Measurements from ENCODE around the gene GABBR1. TPM values are rescaled to one million over a fixed set of nuclear protein-coding genes. Genes with fewer than 3 reads are reported as not detected.

Gene GABBR1
- total RNA-seq, 1 donor from 2014 or later, result 6.4 TPM

DNA sequence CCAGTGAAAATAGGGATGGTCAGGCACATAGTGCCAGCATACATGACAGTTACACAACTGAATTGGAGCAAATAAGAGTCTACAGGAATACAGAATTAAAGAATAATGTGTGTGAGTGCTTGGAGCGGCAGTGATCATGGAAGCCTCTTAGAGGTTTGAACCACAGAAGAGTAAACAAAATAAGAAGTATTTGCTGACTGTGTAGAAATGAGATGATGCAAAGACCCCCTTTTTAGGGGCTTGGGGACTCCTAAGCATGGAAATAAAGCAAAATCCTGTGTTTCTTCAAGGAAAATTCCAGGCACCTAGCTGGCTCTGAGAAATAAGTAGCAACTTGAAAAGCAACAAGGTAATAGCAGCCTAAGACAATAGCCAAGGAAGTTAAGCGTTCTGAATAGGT lies 41.3 kb downstream of the GABBR1 start:
- no peak overlapping the region for H3K4me3 ChIP-seq (ENCODE audit: low read depth, low read length)
- TF ChIP-seq, protein P1, sequence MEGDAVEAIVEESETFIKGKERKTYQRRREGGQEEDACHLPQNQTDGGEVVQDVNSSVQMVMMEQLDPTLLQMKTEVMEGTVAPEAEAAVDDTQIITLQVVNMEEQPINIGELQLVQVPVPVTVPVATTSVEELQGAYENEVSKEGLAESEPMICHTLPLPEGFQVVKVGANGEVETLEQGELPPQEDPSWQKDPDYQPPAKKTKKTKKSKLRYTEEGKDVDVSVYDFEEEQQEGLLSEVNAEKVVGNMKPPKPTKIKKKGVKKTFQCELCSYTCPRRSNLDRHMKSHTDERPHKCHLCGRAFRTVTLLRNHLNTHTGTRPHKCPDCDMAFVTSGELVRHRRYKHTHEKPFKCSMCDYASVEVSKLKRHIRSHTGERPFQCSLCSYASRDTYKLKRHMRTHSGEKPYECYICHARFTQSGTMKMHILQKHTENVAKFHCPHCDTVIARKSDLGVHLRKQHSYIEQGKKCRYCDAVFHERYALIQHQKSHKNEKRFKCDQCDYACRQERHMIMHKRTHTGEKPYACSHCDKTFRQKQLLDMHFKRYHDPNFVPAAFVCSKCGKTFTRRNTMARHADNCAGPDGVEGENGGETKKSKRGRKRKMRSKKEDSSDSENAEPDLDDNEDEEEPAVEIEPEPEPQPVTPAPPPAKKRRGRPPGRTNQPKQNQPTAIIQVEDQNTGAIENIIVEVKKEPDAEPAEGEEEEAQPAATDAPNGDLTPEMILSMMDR (conservative IDR thresholded peaks at IDR 0.05; ENCODE audit: low read depth, low read length), result no peak

DNA sequence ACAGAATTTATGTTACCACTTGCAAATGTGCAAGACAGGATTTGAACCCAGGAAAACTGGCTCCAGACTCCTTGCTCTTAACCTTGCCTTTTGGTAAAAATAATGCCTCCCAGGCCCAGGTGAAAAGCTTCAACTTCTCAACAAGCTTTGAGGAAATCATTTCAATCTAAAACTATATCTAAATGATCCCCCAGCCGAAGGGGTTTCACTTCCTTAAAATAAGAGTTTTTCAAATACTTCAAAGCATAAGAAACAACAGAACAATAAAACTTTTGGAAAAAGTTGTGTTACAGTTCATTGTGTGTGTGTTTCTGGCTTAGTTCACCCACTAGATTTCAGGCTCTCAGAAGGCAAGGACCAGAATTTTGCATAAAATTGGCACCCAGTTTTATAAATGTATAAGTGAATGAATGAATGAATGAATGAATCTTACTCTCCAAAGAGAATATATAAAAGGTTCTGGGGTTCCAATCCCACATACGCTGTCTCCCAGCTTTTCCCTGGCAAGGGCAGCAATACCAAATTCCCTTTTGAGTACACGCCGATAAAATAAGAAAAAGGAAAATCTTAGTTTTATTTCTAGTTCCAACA lies 42.7 kb downstream of the GABBR1 start:
- H3K4me3 ChIP-seq (ENCODE audit: low read depth, low read length), result no peak overlapping the region
- TF ChIP-seq, protein P1 (conservative IDR thresholded peaks at IDR 0.05; ENCODE audit: low read depth, low read length), result no peak
- DNase-seq (ENCODE audit: low read depth), result no peak

More for the DNA sequence above, 41.3 kb downstream of the GABBR1 start:
- DNase-seq (ENCODE audit: low read depth), result no peak

DNA sequence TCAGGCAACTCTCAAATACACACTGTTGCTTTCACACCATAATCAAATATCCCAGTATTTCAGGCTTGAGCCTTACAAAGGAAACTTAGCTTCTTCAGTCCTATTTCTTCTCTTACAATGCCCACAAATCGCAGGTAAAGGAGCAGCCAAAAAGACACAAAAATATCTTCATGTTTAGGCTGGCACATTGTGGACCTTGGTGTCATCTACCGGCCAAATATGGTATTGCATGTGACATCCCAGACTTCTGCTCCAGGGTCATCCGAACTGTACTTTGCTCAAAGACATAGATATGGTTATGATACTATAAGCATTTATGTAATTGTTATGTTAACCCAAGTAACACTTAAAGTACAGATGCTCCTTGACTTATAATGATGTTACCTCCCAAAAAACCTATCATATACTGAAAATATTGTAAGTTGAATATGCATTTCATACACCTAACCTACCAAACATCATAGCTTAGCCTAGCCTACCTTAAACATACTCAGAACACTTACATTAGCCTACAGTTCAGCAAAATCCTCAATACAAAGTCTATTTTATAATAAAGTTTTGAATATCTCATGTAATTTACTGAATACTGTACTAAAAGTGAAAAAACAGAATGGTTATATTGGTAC lies 43.4 kb downstream of the GABBR1 start:
- DNase-seq (ENCODE audit: low read depth), result no peak
- H3K4me3 ChIP-seq (ENCODE audit: low read depth, low read length), result no peak overlapping the region
- TF ChIP-seq, protein P1 (conservative IDR thresholded peaks at IDR 0.05; ENCODE audit: low read depth, low read length), result peak; percentile 96

DNA sequence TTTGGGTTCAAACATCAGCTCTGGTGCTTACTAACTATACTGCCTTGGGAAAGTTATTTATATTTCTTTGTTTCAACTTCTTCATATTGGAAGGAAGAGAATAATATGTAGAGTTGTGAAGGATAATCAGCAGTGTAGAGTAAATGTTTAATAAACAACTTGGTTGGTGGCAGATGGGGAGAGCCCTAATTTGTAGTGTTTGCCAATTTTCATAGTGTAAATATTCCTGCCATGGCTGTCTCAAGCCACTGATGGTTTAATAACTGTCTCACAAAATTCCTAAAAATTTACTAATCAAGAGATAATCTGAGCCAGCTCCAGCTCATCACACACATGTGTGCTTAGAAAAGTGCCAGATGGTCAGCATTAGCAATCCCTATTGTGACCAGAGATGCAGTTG lies 48.2 kb downstream of the GABBR1 start, which contains the start of gene OR2H2:
Gene OR2H2, plus strand, starts transcription at position 301 of the 400 bp plus-strand sequence. CDS start 2,824 bp downstream, outside the sequence.
- DNase-seq (ENCODE audit: low read depth), result no peak
- TF ChIP-seq, protein P1 (conservative IDR thresholded peaks at IDR 0.05; ENCODE audit: low read depth, low read length), result no peak
- H3K4me3 ChIP-seq (ENCODE audit: low read depth, low read length), result no peak within 1 kb of the TSS

DNA sequence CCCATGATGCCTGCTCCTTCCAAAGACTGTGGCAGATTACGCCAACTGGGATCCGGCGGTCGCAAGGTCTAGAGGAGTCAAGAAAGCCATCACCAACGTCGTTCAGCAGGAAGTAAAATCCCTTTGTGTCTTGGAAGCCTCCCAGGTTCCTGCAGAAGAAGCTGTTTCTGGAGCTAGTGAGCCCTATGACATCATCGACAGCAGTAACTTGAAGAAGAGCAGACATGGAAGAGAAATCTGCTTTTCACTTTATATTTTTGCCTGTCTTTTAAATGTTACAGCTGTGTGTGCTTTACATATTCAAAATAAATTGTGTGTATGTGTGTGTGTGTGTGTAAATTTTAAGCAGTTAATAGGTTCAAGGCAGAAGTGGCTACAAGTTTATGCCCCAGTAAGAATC lies 55.4 kb downstream of the GABBR1 start:
- TF ChIP-seq, protein P1 (conservative IDR thresholded peaks at IDR 0.05; ENCODE audit: low read depth, low read length), result no peak
- H3K4me3 ChIP-seq (ENCODE audit: low read depth, low read length), result no peak overlapping the region
- no peak for DNase-seq (ENCODE audit: low read depth)

DNA sequence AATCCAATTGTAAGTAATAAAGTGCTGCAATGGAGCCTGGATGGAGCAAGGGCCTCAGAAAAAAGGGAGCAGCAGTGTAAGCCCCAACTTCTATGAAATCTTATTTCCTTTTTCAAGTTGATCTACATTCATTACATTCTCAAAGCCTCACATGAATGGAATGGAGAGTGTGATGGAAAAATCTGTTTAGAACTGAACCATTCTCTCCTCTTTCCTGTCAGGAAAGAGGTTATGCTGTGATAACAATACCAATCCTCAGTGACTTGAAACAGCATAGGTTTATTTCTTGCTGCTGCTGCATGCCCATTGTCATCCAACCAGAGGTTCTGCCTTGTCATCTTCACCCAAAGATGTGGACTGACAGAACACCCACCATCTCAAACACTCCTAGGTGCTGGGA lies 56.9 kb downstream of the GABBR1 start:
- TF ChIP-seq, protein P1 (conservative IDR thresholded peaks at IDR 0.05; ENCODE audit: low read depth, low read length), result no peak
- no peak for DNase-seq (ENCODE audit: low read depth)
- no peak overlapping the region for H3K4me3 ChIP-seq (ENCODE audit: low read depth, low read length)

DNA sequence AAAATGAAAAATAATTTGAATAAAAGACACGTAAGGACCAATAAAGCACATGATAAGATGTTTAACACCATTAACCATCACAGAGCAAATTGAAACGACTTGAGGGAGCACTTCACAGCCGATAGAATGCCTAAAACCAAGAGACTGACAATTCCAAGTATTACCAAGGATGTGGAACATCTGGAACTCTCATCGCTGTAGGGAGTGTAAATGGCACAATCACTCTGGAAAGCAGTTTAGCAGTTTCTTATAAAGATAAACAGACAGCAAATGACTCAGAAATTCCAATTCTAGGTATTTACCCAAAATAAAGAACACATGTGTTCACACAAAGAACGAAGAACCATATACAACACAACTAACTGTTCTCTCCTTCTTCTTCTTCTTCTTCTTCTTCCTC lies 65.0 kb downstream of the GABBR1 start:
- DNase-seq (ENCODE audit: low read depth), result no peak
- no peak overlapping the region for H3K4me3 ChIP-seq (ENCODE audit: low read depth, low read length)
- TF ChIP-seq, protein P1 (conservative IDR thresholded peaks at IDR 0.05; ENCODE audit: low read depth, low read length), result no peak

Data from epithelial cell of proximal tubule (primary cell).